ENCODE data around the gene ESRRG.

- TF ChIP-seq CTCF (conservative IDR thresholded peaks at IDR 0.05 in 1 of 2, IDR thresholded peaks at IDR 0.05 in 1 of 2; ENCODE audit: low read depth in 1 of 2, low read length in 2 of 2) (no peak), EZH2 (IDR thresholded peaks at IDR 0.05; ENCODE audit: low read length, missing control alignments) (no peak)
Measured at GRCh38 chr1:216523043-216523442, 200.2 kb downstream of the ESRRG start.

All from fibroblast of lung (primary cell).